Measurements from ENCODE around the gene PRCP.

GRCh38 chr11:82837650-82838049, 62.6 kb downstream of the PRCP start:
- no peak for TF ChIP-seq CTCF (IDR thresholded peaks at IDR 0.05)
- TF ChIP-seq POLR2A (IDR thresholded peaks at IDR 0.05), result no peak
- no peak for TF ChIP-seq EP300 (IDR thresholded peaks at IDR 0.05)

All from ovary (tissue), 3 donors.